Naive thymus-derived CD4-positive, alpha-beta T cell (primary cell): ENCODE results near the gene NAA50. TPM values are rescaled to one million over a fixed set of nuclear protein-coding genes. Genes with fewer than 3 reads are reported as not detected.

Source experiments
- ATAC-seq: fragments of 150-1000 bp; cut with Tn5 transposase; 2 replicates; pipeline ENCODE4 v1.10.0; 2021; ENCODE audit warnings: mild to moderate bottlenecking, moderate library complexity
- CTCF ChIA-PET: fragments of 350-600 bp; sonication (Branson Sonifier 250); formaldehyde crosslinking; loops from one replicate; lab custom pipeline; 2021; ENCODE audit warnings: antibody characterized with exemption; lab: Charles Lee
- POLR2A ChIA-PET: fragments of 350-600 bp; sonication (Branson Sonifier 250); formaldehyde crosslinking; loops from one replicate; lab custom pipeline; 2021; ENCODE audit warnings: antibody characterized with exemption, inconsistent platforms; lab: Charles Lee
- DNase-seq, 9 donors: peaks; one replicate each; pipeline versions ENCODE4 v3.0.0 to v3.0.0-alpha.2; 2020 to 2022; ENCODE audit warnings: mixed read lengths in 1 of 9
- H3K27ac ChIP-seq: one replicate; pipeline ENCODE4 v1.7.0; 2013; ENCODE audit warnings: mild to moderate bottlenecking, low read depth, low read length, moderate library complexity
- H3K27me3 ChIP-seq, 2 donors: one replicate each; pipeline ENCODE4 v1.7.0; 2013; ENCODE audit warnings: low read length in 2 of 2, mild to moderate bottlenecking in 2 of 2, moderate library complexity in 2 of 2; ENCODE audit not compliant: control insufficient read depth in 2 of 2, insufficient read depth in 2 of 2
- H3K36me3 ChIP-seq, 3 experiments: 1 replicate in 2 of 3; 2 replicates in 1 of 3; pipeline ENCODE4 v1.7.0; 2013; ENCODE audit warnings: low read length in 3 of 3, mild to moderate bottlenecking in 3 of 3, moderate library complexity in 1 of 3; ENCODE audit not compliant: insufficient read depth in 3 of 3, control insufficient read depth in 2 of 3
- H3K4me1 ChIP-seq, 2 donors: one replicate each; pipeline ENCODE4 v1.7.0; 2013; ENCODE audit warnings: low read length in 2 of 2, mild to moderate bottlenecking in 2 of 2, moderate library complexity in 1 of 2; ENCODE audit not compliant: control insufficient read depth in 2 of 2, insufficient read depth in 2 of 2
- H3K4me3 ChIP-seq: 2 replicates; pipeline ENCODE4 v1.7.0; 2013; ENCODE audit warnings: mild to moderate bottlenecking, low read length
- H3K9me3 ChIP-seq, 3 experiments: 1 replicate in 2 of 3; 2 replicates in 1 of 3; pipeline ENCODE4 v1.7.0; 2013; ENCODE audit warnings: low read length in 3 of 3; ENCODE audit not compliant: control insufficient read depth in 2 of 3
- H3K27ac Mint-ChIP-seq, 9 donors: one replicate each; pipeline ENCODE4 v1.8.0; 2020 to 2022; ENCODE audit warnings: mixed read lengths in 9 of 9, mild to moderate bottlenecking in 8 of 9, moderate library complexity in 5 of 9, inconsistent platforms in 2 of 9
- H3K27me3 Mint-ChIP-seq, 5 donors: one replicate each; pipeline ENCODE4 v1.8.0; 2021 to 2022; ENCODE audit warnings: mixed read lengths in 5 of 5, mild to moderate bottlenecking in 1 of 5
- H3K36me3 Mint-ChIP-seq, 5 donors: one replicate each; pipeline ENCODE4 v1.8.0; 2020 to 2022; ENCODE audit warnings: mixed read lengths in 5 of 5, mild to moderate bottlenecking in 3 of 5, inconsistent platforms in 1 of 5
- H3K4me1 Mint-ChIP-seq, 7 donors: one replicate each; pipeline ENCODE4 v1.8.0; 2020 to 2022; ENCODE audit warnings: mixed read lengths in 7 of 7, mild to moderate bottlenecking in 3 of 7, inconsistent platforms in 1 of 7
- H3K4me3 Mint-ChIP-seq, 10 donors: one replicate each; pipeline ENCODE4 v1.8.0; 2020 to 2022; ENCODE audit warnings: mild to moderate bottlenecking in 10 of 10, mixed read lengths in 10 of 10, moderate library complexity in 6 of 10, inconsistent platforms in 2 of 10
- H3K9me3 Mint-ChIP-seq, 11 donors: one replicate each; pipeline ENCODE4 v1.8.0; 2020 to 2022; ENCODE audit warnings: mixed read lengths in 11 of 11, mild to moderate bottlenecking in 4 of 11, inconsistent platforms in 1 of 11, moderate library complexity in 1 of 11
- intact Hi-C, 2 donors: fragments of 100-400 bp; cut with micrococcal nuclease; formaldehyde crosslinking; loops; one replicate each; pipeline ENCODE4 v1.15.1; 2023
- polyA plus RNA-seq, 2 donors: library from polyadenylated mRNA; unstranded; fragments of 300-500 nt; fragmentation: Illumina TruSeq; gene quantifications; one replicate each; pipeline ENCODE4 v1.2.3, GENCODE V29; 2021
- total RNA-seq, 6 experiments: library from RNA in 5 of 6; stranded (reverse) in 5 of 6; gene quantifications; 1 replicate in 5 of 6; 2 replicates in 1 of 6; pipeline ENCODE4 v1.2.3 and lab custom pipeline; 2021 to 2026

NAA50 gene
- total and polyA plus RNA-seq, 7 experiments from 2014 or later = 38.2 to 89.9 (median 51.1) TPM

DNA sequence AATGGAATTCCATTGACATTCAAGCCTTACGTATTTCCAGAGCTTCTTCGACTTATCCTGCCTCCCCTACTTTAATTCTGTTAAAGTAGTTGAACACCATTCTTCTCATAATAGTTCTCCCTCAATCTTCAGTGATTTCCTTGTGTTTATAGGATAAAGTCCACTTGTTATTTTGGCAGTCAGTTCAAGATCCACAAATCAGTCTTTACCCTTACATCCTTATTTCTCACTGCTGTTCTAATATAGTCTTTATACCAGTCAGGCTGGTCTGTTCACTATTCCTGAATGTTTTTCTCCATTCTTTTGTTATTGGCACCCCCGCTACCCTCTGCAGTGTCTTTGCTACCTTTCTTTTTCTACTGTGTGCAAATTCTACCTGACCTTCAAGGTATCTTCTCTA is 30.5 kb upstream of the NAA50 start:
- DNase-seq = no peak
- Mint-ChIP-seq H3K4me3 (no peak overlapping the region), H3K27ac (peak overlapping the region in 1 of 9 donors; percentile 8), H3K36me3 (peaks cover 0 to 30% (median 3%) of the 10 kb centered on the region in 5 donors), H3K4me1 (peaks cover 12 to 38% (median 26%) of the 10 kb centered on the region in 7 donors), H3K27me3 (no peaks in the 10 kb centered on the region), H3K9me3 (no peaks in the 10 kb centered on the region)
- Histone ChIP-seq H3K9me3 (no peaks in the 10 kb centered on the region), H3K36me3 (no peaks in the 10 kb centered on the region), H3K27me3 (no peaks in the 10 kb centered on the region), H3K4me1 (no peaks in the 10 kb centered on the region), H3K27ac (no peak overlapping the region), H3K4me3 (no peak overlapping the region)
- ATAC-seq = no peak
- intact Hi-C loops = no loop called here
- CTCF ChIA-PET = no interaction called here
- POLR2A ChIA-PET = no interaction called here

GRCh38 chr3:113775516-113775915 is 29.5 kb upstream of the NAA50 start:
- DNase-seq = no peak
- H3K4me1 Mint-ChIP-seq = peaks cover 12 to 38% (median 26%) of the 10 kb centered on the region in 7 donors
- no peaks in the 10 kb centered on the region for H3K9me3 Mint-ChIP-seq
- intact Hi-C loops = no loop called here
- POLR2A ChIA-PET = no interaction called here
- Histone ChIP-seq H3K36me3 (no peaks in the 10 kb centered on the region), H3K4me3 (no peak overlapping the region), H3K27ac (no peak overlapping the region), H3K4me1 (no peaks in the 10 kb centered on the region), H3K9me3 (no peaks in the 10 kb centered on the region), H3K27me3 (no peaks in the 10 kb centered on the region)
- H3K36me3 Mint-ChIP-seq = peaks cover 0 to 26% (median 3%) of the 10 kb centered on the region in 5 donors
- no peak for ATAC-seq
- H3K27me3 Mint-ChIP-seq = no peaks in the 10 kb centered on the region
- H3K4me3 Mint-ChIP-seq = no peak overlapping the region
- peak overlapping the region in 2 of 9 donors; percentile 5 to 12 for H3K27ac Mint-ChIP-seq
- CTCF ChIA-PET = no interaction called here

GRCh38 chr3:113773381-113773780 is 27.3 kb upstream of the NAA50 start:
- Histone ChIP-seq H3K27me3 (no peaks in the 10 kb centered on the region), H3K4me1 (no peaks in the 10 kb centered on the region), H3K4me3 (no peak overlapping the region), H3K36me3 (no peaks in the 10 kb centered on the region), H3K9me3 (no peaks in the 10 kb centered on the region), H3K27ac (no peak overlapping the region)
- DNase-seq (no peak), ATAC-seq (no peak)
- Mint-ChIP-seq H3K36me3 (peaks cover 0 to 14% (median 3%) of the 10 kb centered on the region in 5 donors), H3K9me3 (no peaks in the 10 kb centered on the region), H3K4me3 (no peak overlapping the region), H3K27me3 (no peaks in the 10 kb centered on the region), H3K4me1 (peaks cover 12 to 34% (median 26%) of the 10 kb centered on the region in 7 donors), H3K27ac (no peak overlapping the region)
- intact Hi-C loops = no loop called here
- ChIA-PET CTCF (no interaction called here), POLR2A (interaction anchor here (0.6 kb wide), 1 partner anchor 835 kb away, joined by 3 read pairs; no protein-coding TSS in a partner anchor)

DNA sequence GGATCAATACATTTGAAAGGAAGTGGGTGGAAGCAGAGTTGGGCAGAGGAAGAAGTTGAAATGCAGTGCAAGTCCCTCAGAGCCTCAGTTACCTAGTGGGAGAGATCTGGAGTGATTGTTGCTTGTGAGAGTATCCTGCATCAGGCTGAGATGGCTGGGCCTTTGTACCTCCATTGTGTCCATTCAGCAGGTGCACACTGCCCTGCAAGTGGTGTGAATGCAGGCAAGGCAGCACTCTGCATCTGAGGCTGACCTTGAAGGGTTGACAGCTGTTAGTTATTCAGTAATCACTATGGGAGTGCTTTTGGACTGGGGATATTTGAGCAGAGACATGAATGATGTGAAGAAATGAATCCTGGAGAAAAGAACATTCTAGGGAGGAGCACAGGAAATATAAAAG is 25.9 kb upstream of the NAA50 start:
- ChIA-PET CTCF (no interaction called here), POLR2A (no interaction called here)
- Histone ChIP-seq H3K27ac (no peak overlapping the region), H3K36me3 (no peaks in the 10 kb centered on the region), H3K27me3 (no peaks in the 10 kb centered on the region), H3K4me1 (no peaks in the 10 kb centered on the region), H3K9me3 (no peaks in the 10 kb centered on the region), H3K4me3 (no peak overlapping the region)
- Mint-ChIP-seq H3K9me3 (no peaks in the 10 kb centered on the region), H3K4me1 (peaks cover 10 to 29% (median 20%) of the 10 kb centered on the region in 7 donors), H3K27me3 (no peaks in the 10 kb centered on the region), H3K4me3 (no peak overlapping the region), H3K27ac (no peak overlapping the region), H3K36me3 (peaks cover 0 to 11% (median 5%) of the 10 kb centered on the region in 5 donors)
- ATAC-seq (no peak), DNase-seq (no peak)
- intact Hi-C loops = no loop called here

- peaks cover 0 to 7% (median 4%) of the 10 kb centered on the region in 5 donors for H3K36me3 Mint-ChIP-seq
- no peak overlapping the region for H3K4me3 ChIP-seq
- intact Hi-C loops = no loop called here
- no peak for ATAC-seq
- H3K27me3 Mint-ChIP-seq = no peaks in the 10 kb centered on the region
- H3K36me3 ChIP-seq = no peaks in the 10 kb centered on the region
- peaks cover 2 to 23% (median 12%) of the 10 kb centered on the region in 7 donors for H3K4me1 Mint-ChIP-seq
- no peaks in the 10 kb centered on the region for H3K27me3 ChIP-seq
- no peaks in the 10 kb centered on the region for H3K4me1 ChIP-seq
- DNase-seq = no peak
- POLR2A ChIA-PET = no interaction called here
- no peak overlapping the region for H3K27ac Mint-ChIP-seq
- CTCF ChIA-PET = no interaction called here
- no peaks in the 10 kb centered on the region for H3K9me3 Mint-ChIP-seq
- H3K4me3 Mint-ChIP-seq = no peak overlapping the region
- no peaks in the 10 kb centered on the region for H3K9me3 ChIP-seq
- H3K27ac ChIP-seq = no peak overlapping the region
Observed at GRCh38 chr3:113769551-113769950, 23.5 kb upstream of the NAA50 start.

DNA sequence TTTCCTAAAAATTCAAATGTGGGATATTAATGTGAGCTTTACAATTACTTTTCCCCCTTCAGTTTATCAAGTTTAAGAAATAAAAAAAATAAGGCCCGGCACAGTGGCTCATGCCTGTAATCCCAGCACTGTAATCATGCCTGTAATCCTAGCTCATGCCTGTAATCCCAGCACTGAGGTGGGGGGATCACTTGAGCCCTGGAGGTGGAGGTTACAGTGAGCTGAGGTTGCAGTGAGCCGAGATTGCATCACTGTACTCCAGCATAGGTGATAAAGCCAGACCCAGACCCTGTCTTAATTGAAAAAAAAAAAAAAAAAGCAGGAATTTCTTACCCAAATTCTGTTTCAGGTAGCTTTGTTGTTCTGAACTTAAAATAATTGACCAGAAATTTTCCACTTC is 18.6 kb upstream of the NAA50 start:
- H3K4me3 ChIP-seq = no peak overlapping the region
- H3K4me3 Mint-ChIP-seq = no peak overlapping the region
- no peak overlapping the region for H3K27ac Mint-ChIP-seq

GRCh38 chr3:113758389-113759024 is 12.5 kb upstream of the NAA50 start:
- Histone ChIP-seq H3K27ac (no peak overlapping the region), H3K4me3 (no peak overlapping the region), H3K27me3 (no peaks in the 10 kb centered on the region), H3K4me1 (no peaks in the 10 kb centered on the region), H3K9me3 (peaks cover 0 to 5% (median 0%) of the 10 kb centered on the region in 3 experiments), H3K36me3 (no peaks in the 10 kb centered on the region)
- Mint-ChIP-seq H3K4me1 (peaks cover 3 to 20% (median 9%) of the 10 kb centered on the region in 7 donors), H3K36me3 (peaks cover 0 to 20% (median 13%) of the 10 kb centered on the region in 5 donors), H3K9me3 (peaks cover 2 to 9% (median 4%) of the 10 kb centered on the region in 11 donors), H3K4me3 (no peak overlapping the region), H3K27ac (peak overlapping the region in 1 of 9 donors; percentile 32), H3K27me3 (no peaks in the 10 kb centered on the region)
- ATAC-seq (no peak), DNase-seq (no peak)
- ChIA-PET POLR2A (interaction anchor here (1.7 kb wide), 1 partner anchor 11 kb away, joined by 4 read pairs; the partner anchor contains the start of gene ATP6V1A), CTCF (no interaction called here)
- intact Hi-C loops = no loop called here

More for the DNA sequence above, 18.6 kb upstream of the NAA50 start:
- intact Hi-C loops = no loop called here
- no peak for ATAC-seq
- H3K36me3 ChIP-seq = no peaks in the 10 kb centered on the region
- ChIA-PET POLR2A (no interaction called here), CTCF (interaction anchor here (1.1 kb wide), 1 partner anchor 272 kb away, joined by 3 read pairs; no protein-coding TSS in a partner anchor)
- H3K9me3 ChIP-seq = no peaks in the 10 kb centered on the region
- no peaks in the 10 kb centered on the region for H3K27me3 ChIP-seq
- DNase-seq = no peak
- peaks cover 0 to 7% (median 3%) of the 10 kb centered on the region in 5 donors for H3K36me3 Mint-ChIP-seq
- H3K27me3 Mint-ChIP-seq = no peaks in the 10 kb centered on the region
- H3K9me3 Mint-ChIP-seq = no peaks in the 10 kb centered on the region
- peaks cover 0 to 12% (median 4%) of the 10 kb centered on the region in 7 donors for H3K4me1 Mint-ChIP-seq
- no peaks in the 10 kb centered on the region for H3K4me1 ChIP-seq
- no peak overlapping the region for H3K27ac ChIP-seq
